T follicular helper cell (primary cell): ENCODE results near the gene CCL1.

Experiments used
- DNase-seq: peaks from one replicate; pipeline ENCODE4 v3.0.0-alpha.2; 2020; ENCODE audit warnings: low read depth
- total RNA-seq, 2 experiments: gene quantifications; one replicate each; lab custom pipeline; 2026; lab: John Stamatoyannopoulos, UW

CCL1 gene
- total RNA-seq = 0 to 0.04 reads per million in 2 experiments

- no peak for DNase-seq
Observed at GRCh38 chr17:34363183-34363661, at the start of gene CCL1. TSS of gene CCL1 (minus strand) at chr17:34363233. CDS start at chr17:34363161, 72 bp downstream.

DNA sequence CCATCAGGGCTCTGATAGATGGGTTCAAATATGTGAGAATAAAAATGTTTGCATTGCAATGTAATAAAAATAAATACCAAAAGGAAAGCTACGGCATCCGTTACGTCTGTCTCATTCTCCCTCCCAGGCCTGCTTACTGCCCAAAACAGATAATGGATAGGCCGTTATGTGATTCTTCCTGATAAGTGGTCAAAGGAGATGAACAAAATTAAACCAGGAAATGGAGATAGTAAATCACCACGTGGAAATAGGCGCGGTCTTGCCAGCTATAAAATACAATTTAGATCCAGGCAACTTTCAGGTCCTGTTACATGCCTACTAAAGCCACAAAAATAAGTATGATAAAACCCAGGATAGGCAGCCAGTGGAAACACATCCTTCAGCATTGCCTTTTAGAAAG, 49.5 kb upstream of the CCL1 start:
- no peak for DNase-seq

DNA sequence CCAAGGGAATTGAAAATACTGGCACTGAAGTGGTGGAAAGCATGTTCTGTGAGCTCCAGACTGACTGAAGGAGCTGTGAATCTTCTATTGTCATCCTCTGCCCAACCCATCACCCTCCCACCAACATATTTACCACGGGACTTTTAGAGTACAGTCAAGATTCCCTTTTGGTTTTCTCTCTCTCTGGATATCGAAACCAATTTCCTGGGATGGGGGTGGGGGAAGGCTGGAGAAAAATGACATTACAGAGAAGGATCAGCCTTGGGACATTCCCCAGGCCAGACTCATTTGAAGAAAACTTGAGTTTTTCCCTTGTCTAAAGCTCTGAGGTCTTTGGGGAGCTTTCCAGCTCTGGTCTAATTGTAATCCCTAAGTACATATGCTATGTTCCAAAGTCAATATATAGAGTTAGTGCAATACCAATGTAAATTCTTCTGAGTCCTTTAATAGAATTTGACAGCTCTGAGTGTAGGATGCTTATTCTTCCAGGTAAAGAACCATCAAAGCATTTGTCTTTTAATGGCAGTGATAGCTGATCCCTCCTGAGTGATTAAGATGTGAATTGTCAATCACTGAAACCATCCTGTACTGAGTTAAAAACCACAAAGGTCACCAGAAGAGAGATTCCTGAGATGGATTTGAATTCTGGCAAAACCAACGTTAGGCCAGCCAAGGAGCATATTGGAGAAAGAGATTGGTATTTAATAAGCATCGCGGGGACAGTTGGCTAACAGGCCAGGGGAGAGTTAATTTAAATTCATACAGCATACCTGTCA, 48.8 kb upstream of the CCL1 start:
- DNase-seq = no peak

GRCh38 chr17:34409352-34409751, 46.3 kb upstream of the CCL1 start:
- no peak for DNase-seq

GRCh38 chr17:34408439-34408838, 45.4 kb upstream of the CCL1 start:
- DNase-seq = no peak

DNA sequence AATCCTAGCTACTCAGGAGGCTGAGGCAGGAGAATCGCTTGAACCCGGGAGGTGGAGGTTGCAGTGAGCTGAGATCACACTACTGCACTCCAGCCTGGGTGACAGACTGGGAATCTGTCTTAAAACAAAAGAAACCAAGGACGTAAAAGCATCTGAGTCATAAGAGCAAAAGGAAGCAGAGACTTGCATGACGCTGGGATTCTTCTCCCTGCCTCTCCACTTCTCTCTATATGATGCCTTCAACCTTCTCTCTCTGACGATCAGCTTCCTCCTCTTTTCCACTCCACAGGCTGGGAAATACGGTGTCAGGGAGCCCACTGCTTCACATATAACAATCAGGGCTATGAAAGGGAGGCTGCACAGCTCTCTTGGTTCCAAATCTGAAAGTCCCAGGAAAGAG, 43.2 kb upstream of the CCL1 start:
- no peak for DNase-seq

GRCh38 chr17:34403006-34403405, 40.0 kb upstream of the CCL1 start:
- no peak for DNase-seq

- DNase-seq = no peak
Observed at GRCh38 chr17:34401165-34401564, 38.1 kb upstream of the CCL1 start.

DNA sequence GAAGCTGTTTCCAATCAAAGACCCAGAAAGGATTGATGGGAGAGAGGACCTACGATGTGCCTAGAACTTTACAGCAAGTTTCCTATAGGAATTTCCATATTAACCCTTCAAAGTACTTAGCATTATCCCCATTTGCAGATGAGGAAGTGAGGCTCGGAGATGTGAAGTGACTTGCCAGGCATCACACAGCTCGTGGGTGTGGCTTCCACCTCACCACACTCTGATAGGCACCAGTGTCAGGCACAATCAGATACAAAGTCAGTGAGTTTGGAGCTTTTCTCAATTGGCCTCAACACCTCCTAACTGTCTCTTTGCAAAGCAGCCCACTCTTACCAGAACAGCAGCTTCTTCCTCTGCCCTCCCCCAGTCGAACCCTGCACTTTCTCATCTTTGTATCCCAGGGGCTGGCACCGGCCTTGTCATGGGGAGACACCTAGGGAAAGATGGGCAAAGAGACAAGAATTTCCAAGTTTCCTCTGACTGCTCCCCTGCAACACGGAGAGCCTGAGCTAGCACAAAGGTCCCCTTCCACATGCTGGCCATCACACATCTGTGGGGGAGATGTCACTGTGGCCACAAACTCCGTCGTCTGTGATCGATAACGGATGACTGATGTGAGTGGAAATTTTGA, 37.4 kb upstream of the CCL1 start:
- no peak for DNase-seq

DNA sequence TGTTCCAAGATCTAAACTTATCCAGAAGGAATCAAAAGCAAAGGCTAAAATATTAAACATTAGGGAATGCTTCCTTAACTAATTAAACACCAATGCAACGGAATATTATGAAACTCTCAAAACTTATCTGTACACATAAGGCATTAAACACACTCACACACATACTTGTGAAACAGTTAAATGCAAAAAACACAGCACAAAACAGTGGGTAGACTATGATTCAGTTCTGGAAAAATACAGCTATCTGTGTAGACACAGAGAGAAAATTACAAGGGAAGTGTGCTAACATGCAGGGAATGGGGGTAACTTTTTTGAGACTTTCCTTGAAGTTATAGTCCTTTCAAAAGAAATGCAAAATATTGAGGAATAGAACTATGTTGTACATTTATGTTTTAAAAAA, 36.7 kb upstream of the CCL1 start:
- no peak for DNase-seq

DNA sequence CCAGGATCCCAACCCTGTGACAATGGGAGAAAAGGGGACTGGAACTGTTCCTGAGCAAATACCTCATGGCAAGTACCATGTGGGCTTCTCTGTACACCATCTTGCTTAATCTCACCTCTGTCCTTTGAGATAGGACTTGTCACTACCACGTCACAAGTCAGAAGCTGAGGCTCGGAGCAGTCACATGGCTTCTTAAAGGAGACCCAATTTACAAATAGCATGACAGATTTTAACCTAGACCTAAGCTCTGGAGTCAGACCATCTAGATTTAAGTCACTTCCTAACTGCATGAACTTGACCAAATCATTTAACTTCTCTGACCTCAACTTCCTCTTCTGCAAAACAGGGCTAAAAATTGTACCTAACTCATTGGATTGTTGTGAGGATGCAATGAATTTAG, 36.0 kb upstream of the CCL1 start:
- no peak for DNase-seq

DNA sequence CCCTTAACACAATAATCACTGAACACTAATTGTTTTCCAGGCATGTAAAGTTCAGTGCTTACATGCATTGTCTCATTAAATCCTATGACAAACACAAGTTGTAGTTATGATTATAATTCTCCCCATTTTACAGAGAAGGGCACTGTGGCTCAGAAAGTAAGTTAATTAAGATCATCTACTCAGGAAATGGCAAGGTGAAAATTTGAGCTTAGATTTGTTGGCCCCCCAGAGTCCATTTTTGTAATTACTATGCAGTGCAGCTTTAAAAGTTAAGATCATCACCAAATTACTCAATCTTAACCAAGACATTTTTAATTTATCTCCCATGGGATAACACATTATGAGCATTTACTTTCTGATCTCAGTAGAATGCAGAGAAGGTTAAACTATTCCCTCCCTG, 34.2 kb upstream of the CCL1 start:
- no peak for DNase-seq

DNA sequence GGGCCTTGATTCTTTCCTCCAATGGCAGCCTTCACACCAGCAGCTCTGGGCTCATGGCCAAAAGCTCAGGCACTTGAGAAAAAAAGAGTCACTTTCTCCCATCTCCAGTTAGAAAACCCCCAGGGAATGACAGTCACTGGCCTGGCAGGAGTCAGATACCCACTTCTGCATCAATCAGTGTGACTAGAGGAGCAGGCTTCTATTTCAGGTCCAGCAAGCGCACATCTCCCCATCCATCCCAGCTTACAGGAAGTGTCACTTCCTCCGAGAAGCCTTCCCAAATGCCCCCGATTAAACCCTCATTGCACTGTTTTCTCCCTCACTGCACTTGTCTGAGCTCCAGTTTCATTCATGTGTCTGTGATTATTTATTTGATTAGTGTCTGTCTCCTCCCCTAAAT, 30.4 kb upstream of the CCL1 start:
- no peak for DNase-seq

GRCh38 chr17:34391241-34391640, 28.2 kb upstream of the CCL1 start:
- no peak for DNase-seq

- DNase-seq = no peak
Observed at GRCh38 chr17:34390649-34391048, 27.6 kb upstream of the CCL1 start.

- DNase-seq = no peak
Observed at GRCh38 chr17:34389126-34389750, 26.2 kb upstream of the CCL1 start.

DNA sequence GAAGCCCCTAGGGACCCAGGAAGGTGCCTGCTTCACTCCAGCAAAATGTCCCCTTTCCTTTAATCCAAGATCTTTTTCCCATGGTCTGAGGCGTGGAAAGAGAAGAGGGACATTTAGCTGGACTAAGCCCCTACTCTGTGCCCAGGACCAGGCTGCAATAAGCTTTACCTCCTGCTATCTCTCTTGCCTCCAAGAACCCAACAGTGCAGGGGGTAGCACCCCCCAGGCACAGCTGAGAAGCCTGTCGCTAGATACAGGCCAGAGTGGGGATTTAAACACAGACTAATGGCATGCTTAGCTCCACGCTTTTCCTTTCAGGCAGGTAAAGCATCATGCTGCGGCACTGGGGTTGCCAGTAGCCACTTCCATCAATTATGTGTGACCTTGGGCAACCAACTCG, 24.5 kb upstream of the CCL1 start:
- no peak for DNase-seq

- DNase-seq = no peak
Observed at GRCh38 chr17:34386697-34387550, 23.9 kb upstream of the CCL1 start.

DNA sequence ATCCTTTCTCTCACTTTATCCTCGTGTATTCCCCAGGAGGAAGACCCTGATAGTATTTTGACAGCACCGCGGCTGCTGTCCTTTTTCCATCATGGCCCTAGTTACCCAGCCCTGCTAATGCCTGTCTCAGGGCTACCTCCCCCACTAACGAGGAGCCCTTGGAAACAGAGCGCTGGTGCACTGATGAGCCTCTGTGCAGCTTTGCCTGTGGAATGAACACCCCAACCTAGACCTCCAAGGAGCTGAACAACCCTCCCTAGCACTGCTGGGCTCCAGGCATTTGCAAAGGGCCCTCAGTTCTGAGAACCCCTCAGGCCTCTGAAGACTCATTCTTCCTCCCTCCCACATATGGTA, 23.3 kb upstream of the CCL1 start:
- DNase-seq = no peak

- no peak for DNase-seq
Observed at GRCh38 chr17:34384822-34385605, 22.0 kb upstream of the CCL1 start.

GRCh38 chr17:34384271-34384670, 21.2 kb upstream of the CCL1 start:
- no peak for DNase-seq
